Hair follicular keratinocyte (primary cell): ENCODE measurements around the gene AMDHD2. TPM values are rescaled to one million over a fixed set of nuclear protein-coding genes. Genes with fewer than 3 reads are reported as not detected.

ENCODE experiments used
- total RNA-seq: library from RNA; depleted of rRNA; stranded (reverse); fragments of >200 nt; gene quantifications from 2 replicates; pipeline ENCODE4 v1.2.3, GENCODE V29; 2015

AMDHD2 gene
- total RNA-seq: 12.2 and 24.1 TPM in 2 replicates

GRCh38 chr16:2520097-2520783 lies at the start of gene AMDHD2:
Gene AMDHD2, plus strand, starts transcription at chr16:2520371. Its CDS starts 88 bp downstream, at chr16:2520459.

GRCh38 chr16:2471016-2471652 lies 49.0 kb upstream of the AMDHD2 start, which contains the start of gene NTN3:
Gene NTN3, plus strand, starts transcription at chr16:2471297. Its CDS starts 405 bp downstream, at chr16:2471702.

GRCh38 chr16:2474877-2475412 lies 45.2 kb upstream of the AMDHD2 start, which contains the start of gene TBC1D24:
Gene TBC1D24, plus strand, starts transcription at chr16:2475127. Its CDS starts 21,022 bp downstream, at chr16:2496149.

GRCh38 chr16:2513405-2514332 lies 6.5 kb upstream of the AMDHD2 start, which contains the start of gene ATP6V0C:
Gene ATP6V0C, plus strand, starts transcription at chr16:2513952. Its CDS starts 152 bp downstream, at chr16:2514104.

GRCh38 chr16:2531371-2531695 lies 11.2 kb downstream of the AMDHD2 start, which contains the start of gene CEMP1:
Gene CEMP1, minus strand, starts transcription at chr16:2531408. Its CDS starts 335 bp downstream, at chr16:2531073.

GRCh38 chr16:2537451-2538379 lies 17.5 kb downstream of the AMDHD2 start, which contains the start of gene PDPK1:
Gene PDPK1, plus strand, starts transcription at chr16:2538021. Its CDS starts 92 bp downstream, at chr16:2538113.

Other genes starting within 250 kb of the AMDHD2 start
- gene ABCA3, start 179.6 kb upstream of the AMDHD2 start, total RNA-seq: 0.16 TPM in 1 of 2 replicates, not detected in the other
- 10.7 and 35.5 TPM in 2 replicates for gene CCNF, start 90.9 kb upstream of the AMDHD2 start, total RNA-seq
- gene TEDC2, start 60.3 kb upstream of the AMDHD2 start, total RNA-seq: 5.6 and 14.3 TPM in 2 replicates
- not detected in 2 replicates for gene NTN3, start 49.1 kb upstream of the AMDHD2 start, total RNA-seq
- gene TBC1D24, start 45.2 kb upstream of the AMDHD2 start, total RNA-seq: 4.1 and 4.9 TPM in 2 replicates
- gene ATP6V0C, start 6.4 kb upstream of the AMDHD2 start, total RNA-seq: 50.1 and 51.4 TPM in 2 replicates
- gene CEMP1, start 11.0 kb downstream of the AMDHD2 start, total RNA-seq: not detected in 2 replicates
- 11.2 and 13.8 TPM in 2 replicates for gene PDPK1, start 17.6 kb downstream of the AMDHD2 start, total RNA-seq
- 36.6 and 37.4 TPM in 2 replicates for gene KCTD5, start 162.2 kb downstream of the AMDHD2 start, total RNA-seq
- gene PRSS27, start 199.9 kb downstream of the AMDHD2 start, total RNA-seq: 0.31 and 0.76 TPM in 2 replicates
- gene SRRM2, start 232.3 kb downstream of the AMDHD2 start, total RNA-seq: 45.6 and 60.4 TPM in 2 replicates